ENCODE measurements around the gene SSBP3.

The SSBP3 gene

DNA sequence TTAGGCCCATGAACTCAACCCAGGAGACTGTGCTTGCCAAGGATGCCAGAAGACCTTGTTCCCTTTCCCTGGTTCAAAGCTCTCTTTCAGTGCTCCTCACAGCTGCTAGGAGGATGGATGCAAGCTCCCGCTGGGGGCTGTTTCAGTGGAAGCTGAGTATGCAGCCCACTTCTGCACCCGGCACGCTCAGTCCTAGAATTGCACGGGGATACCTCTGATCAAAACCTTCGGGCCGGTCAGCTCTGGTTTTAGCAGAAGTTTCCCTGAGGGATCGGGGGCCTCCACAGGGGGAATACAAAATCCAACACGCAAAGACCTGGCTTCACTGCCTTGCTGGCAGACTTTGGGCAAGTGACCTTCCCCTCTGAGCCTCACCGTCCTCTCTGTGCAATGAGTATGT is 4.2 kb upstream of the SSBP3 start:
- peak in 1 of 58 donors; percentile 8 for DNase-seq

DNA sequence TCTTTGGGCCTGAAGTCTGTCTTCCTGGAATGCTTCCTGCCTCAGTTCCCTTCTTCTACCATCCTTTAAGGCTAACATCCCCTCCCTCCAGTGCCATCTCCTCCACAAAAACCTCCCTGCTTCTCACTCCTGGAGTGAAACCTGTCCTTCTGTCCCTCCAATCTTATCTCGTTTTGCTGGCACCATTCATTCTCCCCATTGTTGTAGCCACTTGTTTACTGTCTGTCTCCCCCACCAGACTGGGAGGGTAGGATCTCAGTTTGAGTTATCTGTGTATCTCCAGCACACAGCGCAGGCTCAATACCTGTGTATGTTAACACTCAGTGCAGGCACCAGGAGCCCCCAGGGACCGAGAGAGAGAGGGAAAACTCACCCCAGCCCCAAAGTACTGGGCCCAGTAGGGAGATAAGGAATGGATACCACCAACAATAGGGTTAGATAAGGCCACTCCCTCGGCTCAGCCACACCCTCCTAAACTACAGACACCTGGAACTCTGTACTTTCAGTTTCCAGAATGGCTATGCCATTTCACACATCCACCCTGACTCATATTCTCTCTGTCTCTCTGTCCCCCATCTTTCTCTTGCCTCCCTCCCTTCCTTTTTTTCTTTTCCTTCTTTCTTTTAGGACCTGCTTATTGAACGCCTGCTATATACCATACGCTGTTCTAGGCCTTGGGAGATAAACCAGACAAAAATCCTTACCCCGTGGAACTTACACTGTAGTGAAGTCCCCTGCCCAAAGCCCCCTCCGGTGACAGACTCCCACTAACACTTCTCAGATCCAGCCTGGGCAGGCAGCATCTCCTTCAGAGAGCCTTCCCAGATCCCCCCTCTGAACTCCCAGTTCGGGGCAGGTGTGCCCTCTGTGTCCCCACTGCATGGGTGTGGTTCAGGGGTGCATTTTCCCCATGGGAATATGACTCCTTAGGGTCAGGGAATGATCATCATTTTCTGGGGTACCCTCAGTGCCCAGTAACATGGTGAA is 3.3 kb upstream of the SSBP3 start:
- no peak for DNase-seq

DNA sequence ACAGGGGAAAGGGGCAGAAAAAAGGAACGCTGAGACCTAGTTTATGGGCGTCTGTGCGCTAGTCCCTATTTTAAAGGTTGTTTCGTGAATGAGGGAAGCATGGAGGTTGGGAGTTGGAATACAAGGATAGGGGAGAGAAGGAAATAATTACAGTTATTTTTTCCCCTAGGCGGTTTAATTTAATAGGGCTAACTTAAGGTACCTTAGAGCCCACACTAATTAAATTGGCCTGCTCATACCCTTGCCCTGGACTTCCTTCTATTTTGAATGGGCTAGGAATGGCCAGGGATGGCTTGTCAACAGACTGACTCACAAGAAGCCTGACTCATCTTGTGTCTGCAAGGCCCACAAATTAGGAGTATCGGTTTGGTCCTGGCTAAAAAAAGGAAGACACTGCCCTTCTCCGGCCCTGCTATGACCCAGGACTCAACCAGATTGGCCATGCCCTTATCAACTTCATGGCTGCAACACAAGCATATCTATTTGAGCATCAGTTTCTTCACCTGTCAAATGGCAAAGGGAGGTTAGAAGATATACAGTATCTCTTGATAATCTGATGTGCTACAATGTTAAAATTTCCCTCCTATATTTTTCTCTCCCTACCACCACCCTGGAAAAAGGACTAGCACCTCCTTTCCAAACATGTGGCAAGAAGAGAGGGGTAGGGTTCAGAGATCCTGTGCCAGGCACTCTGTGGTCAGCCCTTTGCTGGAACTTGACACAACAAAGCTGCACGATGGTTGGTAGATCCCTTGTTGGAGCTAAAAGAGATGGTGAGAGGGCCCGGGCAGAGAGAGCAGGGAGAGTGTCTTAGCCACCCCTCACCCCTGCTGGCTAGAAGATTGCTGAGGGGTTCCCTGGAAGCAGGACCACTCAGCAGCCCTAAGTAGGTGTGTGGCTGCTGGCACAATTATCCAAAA is 2.2 kb upstream of the SSBP3 start:
- peak in 2 of 58 donors; percentile 28 to 33 for DNase-seq

DNA sequence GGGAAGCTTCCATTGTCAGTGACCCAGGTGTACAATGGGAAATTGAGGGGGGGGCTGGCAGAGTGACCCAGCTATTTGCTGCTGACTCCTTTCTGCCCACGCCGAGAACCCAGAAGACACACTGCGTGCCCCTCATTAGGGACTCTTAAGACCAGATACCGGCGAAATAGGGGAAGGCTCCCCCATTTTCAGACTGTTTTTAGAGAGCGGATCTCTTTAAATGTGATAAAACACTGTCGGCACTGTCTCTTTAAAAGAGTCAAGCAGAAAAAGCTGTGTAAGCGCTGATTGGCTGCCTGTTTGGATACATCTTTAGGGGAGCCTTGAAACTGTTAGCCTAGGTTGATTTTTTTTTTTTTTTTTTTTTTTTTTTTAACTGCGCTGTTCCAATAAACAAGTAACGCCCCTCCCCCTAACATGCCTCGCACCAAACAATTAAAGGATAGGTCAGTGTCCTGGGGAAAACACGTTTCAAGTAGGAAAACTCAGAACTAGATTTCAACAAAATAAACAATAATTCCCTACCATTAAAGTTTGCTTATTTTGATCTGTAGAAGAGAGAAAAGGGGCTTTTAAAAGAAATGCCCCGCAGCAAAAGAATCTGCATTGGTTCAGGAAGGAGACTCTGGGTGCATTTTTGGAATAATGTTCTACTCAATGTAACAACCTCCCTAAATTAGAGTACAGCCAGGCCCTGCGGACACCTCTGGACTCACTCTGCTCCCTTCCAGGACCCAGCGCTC is 1.4 kb upstream of the SSBP3 start:
- DNase-seq = peak in 45 of 58 donors; percentile 22 to 81 (median 58)

DNA sequence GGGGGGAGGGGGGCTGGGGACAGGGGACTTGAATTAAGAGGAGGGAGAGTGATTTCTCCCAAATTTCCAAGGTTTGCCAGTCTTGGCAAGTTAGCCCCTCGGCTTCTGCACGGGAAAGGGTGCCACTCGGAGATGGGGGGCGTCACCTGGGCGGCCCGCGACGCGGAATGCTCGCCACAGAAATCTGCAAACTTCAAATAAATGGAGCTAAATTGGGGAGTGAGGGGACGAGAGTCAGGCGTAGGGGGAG is 885 bp upstream of the SSBP3 start:
- peak in 10 of 58 donors; percentile 41 to 61 (median 52) for DNase-seq

DNA sequence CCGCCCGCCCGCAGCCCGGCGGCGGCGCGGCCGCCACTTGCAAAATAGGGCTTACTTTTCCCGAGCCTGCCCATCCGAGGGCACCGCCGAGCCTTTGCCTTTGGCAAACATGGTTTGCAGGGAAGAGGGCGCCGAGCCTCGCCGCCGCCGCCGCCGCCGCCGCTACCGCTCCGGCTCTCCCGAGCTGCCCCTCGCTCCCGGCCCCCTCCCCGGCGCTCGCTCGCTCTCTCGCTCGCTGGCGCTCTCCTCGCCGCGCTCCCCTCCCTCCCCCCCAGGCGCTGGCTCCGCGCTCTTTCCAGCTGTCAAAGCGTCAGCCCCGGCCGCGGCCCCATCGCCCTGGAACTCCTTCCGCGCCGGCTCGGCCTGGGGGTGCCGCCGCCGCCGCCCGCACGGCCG is 298 bp downstream of the SSBP3 start:
- peak in 7 of 58 donors; percentile 46 to 68 (median 57) for DNase-seq

DNA sequence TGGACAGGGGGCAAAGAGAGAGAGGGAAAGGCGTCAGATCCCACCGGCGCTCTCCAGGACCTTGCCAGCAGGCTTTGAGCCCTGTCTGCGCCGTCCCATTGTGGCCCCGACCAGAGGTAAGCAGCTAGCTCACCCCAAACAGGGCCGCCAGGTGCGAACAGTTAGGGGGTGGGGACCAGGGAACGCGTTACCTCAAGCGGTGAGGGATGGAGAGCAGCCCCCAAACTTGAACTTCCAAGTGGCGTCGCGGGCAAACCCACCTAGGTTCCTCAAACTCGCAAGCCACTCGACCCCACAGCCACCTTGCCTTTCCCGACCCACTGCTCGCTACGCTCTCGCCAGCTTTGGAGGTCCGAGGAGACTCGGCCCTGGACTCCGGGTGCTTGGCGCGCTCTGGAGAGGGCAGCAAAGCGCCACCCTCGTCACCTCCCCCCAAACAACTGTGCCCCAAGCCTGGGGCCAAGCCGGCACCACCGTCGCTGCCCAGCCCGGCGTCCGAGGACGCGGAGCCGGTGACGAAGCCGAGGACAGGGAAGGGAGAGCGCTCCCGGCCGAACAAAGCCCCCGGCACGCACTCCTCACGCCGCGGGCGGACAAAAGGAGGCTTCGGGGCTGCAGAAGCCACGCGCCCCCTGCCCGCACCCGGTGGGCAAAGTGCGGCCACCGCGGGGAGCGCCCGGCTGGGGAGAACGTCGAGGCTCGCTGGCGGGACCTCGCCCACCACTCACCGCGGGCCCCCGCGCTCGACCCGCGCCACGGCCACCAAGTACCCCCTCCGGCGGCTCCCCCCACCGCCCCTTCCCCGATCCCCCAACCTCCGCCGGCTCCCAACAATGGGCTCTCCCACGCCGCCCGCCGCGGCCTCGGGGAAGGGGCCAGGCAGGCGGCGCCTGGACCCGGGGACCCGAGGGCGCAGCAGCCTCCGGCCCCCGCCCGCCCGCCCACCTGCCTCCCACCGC is 976 bp downstream of the SSBP3 start:
- peak in 12 of 58 donors; percentile 13 to 30 (median 24) for DNase-seq

DNA sequence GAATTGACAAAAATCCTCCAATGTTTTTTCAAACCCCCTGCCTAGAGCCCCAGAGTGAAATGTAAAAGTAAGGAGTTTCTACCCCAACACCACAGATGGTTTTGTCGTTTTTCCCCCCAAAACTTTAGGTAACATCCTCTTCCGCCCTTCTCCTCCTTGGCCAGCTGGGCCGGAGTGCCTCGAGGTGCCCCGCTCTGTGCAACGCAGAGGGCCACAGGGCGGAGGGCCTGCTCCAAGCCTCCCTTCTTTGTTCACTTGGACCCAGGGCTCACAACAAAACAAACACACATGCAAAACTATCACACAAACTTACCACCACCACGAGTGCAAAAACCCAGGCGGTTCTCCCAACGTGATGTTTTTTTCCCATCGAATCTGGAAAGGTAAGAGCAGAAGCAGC is 1.9 kb downstream of the SSBP3 start:
- no peak for DNase-seq

DNA sequence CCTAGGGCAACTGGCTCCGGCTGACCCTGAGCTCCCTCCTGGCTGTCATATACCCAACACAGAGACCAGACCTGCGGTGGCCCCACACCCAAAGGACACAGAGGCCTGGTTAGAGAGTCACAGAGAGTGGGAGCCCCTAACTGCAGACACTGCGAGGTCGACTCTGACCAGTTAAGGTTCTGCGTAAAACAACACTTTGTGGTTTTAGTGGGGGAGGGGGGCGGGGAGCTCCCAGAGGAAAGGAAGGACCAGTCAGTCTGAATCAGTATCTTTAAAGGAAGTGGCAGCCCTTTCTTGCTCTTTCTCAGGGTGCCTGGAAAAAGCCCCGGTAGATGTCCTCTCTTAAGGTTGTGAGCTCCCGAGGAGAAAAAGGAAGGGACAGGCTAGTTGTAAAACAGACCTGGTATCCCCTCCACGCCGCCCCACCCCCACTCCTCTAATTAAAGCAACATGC is 2.4 kb downstream of the SSBP3 start:
- DNase-seq = no peak

DNA sequence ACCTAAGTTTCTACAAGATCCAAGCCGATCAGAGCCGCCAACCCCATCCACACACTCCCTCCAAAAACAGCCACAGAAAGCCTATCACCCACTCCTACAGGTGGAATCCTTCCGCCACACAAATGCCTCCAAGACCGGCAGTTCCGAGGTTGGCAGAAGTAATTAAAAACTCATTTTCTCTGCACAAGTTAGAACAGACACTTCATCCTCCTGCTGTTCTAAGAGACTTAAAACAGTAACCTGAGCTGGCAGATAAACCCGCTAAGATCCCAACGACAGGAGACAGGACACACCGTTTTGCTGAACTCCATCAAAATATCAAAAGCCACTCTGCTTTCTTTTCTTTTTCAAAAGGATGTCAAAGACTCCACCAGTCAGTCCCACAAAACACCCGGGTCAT is 2.8 kb downstream of the SSBP3 start:
- no peak for DNase-seq

DNA sequence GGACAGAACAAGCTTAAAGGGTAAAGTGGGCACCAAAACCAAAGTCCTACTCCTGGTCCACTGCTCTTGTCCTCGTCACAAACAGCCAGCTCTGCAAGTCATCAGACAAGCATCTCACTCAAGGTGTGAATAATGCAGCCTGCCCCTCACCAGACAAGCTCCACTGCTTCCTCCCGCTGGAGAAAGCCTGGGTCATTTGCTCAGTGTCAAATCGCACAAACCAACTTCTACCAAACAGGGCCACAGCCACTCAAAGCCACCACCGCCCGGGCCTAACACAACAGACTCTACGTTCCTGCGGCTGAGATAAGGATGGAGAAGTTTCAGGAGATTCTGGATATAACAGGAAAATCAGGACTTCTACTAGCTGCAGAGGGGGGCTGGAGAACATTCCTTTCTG is 3.3 kb downstream of the SSBP3 start:
- DNase-seq = no peak

DNA sequence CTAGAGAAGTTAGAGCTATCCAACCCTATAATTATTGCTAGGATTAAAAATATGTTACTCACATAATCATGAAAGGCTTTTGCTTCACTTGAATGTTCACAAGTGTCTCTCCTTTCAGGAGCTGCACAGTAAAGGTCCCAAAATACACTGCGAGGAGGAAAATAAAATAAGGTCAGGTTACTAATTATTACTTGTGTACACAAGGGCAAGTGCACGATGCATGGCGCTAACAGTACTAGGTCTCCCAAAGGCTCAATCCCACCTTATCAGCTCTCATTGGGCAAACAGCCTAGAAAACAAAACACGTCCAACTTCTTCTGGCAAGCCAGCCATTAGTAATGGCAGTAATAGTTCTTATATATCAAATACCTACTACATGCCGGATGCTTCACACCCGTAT is 4.4 kb downstream of the SSBP3 start:
- no peak for DNase-seq

DNA sequence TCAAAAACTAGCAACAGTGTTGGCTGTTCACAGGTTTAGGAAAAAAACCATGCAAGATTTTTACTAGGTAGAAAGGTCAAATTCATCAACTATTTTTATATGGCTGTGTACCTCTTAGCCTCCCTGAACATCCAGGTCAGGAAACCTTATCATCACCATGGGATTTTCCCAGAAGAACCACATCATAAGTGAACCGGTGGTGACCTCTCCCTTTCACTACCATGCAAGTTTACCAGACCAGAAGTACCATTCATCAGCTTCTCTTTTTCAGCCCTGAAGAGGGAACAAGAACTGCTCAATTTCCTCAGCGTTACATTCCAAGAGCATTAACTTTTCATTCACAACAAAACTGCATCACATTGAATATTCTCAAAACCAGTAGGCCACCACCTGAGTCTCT is 5.9 kb downstream of the SSBP3 start:
- DNase-seq = no peak

DNA sequence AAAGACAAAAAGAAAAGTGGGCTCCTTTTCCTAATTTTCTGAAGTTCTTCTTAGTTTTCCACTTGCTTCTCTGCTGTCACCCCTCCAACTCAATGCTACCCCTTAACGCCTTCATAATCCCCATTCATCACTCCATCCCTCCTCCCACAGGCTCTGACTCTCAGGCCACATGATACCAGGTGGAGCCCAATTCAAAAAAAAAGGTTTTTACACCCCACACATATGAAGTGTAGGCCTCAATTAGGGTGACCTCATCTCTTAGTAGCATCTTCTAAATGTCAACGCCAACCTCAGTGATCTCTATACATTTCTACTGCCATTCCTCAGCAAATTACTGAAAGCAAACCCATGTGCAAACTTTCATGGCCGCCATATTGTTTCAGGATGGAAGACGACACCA is 6.4 kb downstream of the SSBP3 start:
- no peak for DNase-seq

DNA sequence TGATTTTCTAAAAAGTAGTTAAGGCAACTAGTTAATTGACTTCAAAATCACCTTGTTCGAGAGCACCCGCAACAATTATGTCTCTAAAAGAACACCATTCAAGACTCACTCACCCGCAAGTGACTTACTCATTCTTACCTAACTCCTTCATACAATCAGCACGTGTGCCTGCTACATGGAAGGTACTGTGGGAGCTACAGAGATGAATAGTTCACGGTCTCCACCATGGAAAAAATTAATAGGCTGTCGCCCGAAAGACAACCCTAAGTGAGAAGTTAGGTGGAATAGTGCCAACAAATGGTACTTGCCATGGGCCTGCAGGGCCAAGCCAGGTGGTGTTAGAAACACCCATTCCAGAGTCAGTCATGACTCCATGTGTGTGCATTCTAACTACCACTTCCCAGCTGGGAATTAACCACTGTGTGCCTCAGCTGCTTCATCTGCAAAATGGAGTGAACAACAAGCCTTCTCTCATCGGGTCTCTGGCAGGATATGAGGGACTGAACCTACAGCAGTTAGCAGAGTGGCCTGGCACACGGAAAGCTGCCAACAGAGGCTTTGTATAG is 7.1 kb downstream of the SSBP3 start:
- DNase-seq = no peak

DNA sequence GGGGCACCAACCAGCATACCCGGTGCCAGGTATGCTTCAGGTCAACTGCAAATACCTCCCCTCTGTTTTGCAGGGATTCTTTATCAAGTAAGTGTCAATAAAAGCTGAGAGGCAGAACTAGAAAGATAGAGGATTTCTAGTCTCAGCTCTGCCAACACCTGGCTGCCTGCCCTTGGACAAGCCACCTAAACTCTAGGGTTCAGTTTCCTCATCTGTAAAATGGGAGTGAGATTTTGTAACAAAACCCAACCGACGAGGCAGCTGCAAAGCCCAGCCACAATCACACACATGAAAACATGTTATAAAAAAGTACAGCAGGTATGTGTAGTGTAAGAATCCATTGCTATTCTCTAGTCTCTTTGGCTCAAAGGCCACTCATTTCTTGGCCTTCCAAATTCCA is 8.2 kb downstream of the SSBP3 start:
- DNase-seq = no peak

DNA sequence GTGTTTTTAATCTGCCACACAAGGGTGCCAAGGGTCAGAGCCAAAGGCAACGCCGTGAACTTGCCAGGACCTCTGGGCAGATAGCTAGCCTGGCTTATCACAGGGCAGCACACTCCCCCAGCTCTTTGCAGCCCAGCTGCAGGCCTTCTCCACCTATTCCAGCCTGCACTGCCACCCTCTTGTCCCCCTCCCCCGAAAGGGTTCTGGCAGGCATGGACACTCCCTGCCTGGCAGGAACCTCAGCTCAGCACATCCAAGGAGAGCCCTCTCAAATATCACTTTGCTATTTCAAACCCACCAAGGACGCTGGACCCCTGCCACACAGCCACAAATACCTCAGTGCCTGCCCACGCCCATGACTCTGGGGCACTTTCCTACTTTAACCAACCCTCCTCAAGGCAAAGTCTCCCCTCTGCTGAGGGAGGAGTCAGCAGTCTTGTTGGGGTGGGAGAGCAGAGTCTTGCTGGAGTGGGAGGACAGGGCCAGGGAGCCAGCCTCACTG is 9.1 kb downstream of the SSBP3 start:
- DNase-seq = peak in 9 of 58 donors; percentile 22 to 71 (median 32)

DNA sequence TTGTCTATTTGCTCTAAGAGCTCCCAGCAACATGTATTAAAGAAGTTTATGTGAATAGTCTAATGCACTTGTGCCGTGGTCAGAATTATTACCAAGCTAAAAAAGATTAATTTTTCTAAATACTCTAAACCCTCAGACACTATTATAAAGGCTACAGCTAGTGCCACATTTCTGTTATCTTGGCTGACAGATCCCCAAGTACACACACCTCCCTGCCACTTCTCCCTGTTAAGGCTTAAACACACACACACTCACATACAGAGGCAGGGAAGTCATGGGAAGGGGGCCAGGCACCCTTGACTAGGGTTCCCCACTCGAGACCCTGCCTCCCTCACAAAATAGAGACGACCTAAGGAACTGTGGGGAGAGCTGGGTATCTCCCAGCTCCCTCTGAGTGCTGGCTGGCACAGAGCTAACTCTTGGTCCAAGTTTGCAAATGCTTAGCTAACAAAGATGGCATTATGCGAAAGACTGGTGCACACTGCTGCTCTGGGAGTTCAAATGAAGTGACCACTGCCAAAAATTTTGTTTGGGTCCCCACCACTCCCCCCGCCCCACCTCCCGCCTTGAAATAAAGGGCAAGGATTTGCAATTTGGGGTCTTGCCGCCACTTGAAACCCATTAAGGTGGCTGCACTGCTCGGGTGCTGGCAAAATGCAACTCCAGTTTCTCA is 9.8 kb downstream of the SSBP3 start:
- peak in 48 of 58 donors; percentile 20 to 85 (median 54) for DNase-seq
